ENCODE measurements around the gene TMEM59.

Gene TMEM59

GRCh38 chr1:54080598-54081049 is 27.6 kb upstream of the TMEM59 start:
- DNase-seq (ENCODE audit: low spot score), result no peak
- TF ChIP-seq CTCF (IDR thresholded peaks at IDR 0.05; ENCODE audit: extremely low read depth, insufficient read depth, missing control alignments), result no peak
- in situ Hi-C loops (cut with MboI; ENCODE audit: low pct_unique_long_range_greater_than_20kb, low sequenced_read_pairs, unreplicated experiment), result no loop called here

GRCh38 chr1:54077359-54077758 is 24.4 kb upstream of the TMEM59 start:
- in situ Hi-C loops (cut with MboI; ENCODE audit: low pct_unique_long_range_greater_than_20kb, low sequenced_read_pairs, unreplicated experiment), result no loop called here

GRCh38 chr1:54070171-54070837 is 17.3 kb upstream of the TMEM59 start:
- TF ChIP-seq CTCF (IDR thresholded peaks at IDR 0.05; ENCODE audit: extremely low read depth, insufficient read depth, missing control alignments), result peak; percentile 78
- in situ Hi-C loops (cut with MboI; ENCODE audit: low pct_unique_long_range_greater_than_20kb, low sequenced_read_pairs, unreplicated experiment), result no loop called here
- peak; percentile 65 for DNase-seq (ENCODE audit: low spot score)

More at GRCh38 chr1:54077359-54077758, 24.4 kb upstream of the TMEM59 start:
- no peak for TF ChIP-seq CTCF (IDR thresholded peaks at IDR 0.05; ENCODE audit: extremely low read depth, insufficient read depth, missing control alignments)
- no peak for DNase-seq (ENCODE audit: low spot score)

GRCh38 chr1:54069791-54070170 is 16.8 kb upstream of the TMEM59 start:
- in situ Hi-C loops (cut with MboI; ENCODE audit: low pct_unique_long_range_greater_than_20kb, low sequenced_read_pairs, unreplicated experiment), result no loop called here
- DNase-seq (ENCODE audit: low spot score), result no peak

GRCh38 chr1:54064299-54064698 is 11.3 kb upstream of the TMEM59 start:
- DNase-seq (ENCODE audit: low spot score), result no peak
- TF ChIP-seq CTCF (IDR thresholded peaks at IDR 0.05; ENCODE audit: extremely low read depth, insufficient read depth, missing control alignments), result no peak
- in situ Hi-C loops (cut with MboI; ENCODE audit: low pct_unique_long_range_greater_than_20kb, low sequenced_read_pairs, unreplicated experiment), result no loop called here

More at GRCh38 chr1:54069791-54070170, 16.8 kb upstream of the TMEM59 start:
- TF ChIP-seq CTCF (IDR thresholded peaks at IDR 0.05; ENCODE audit: extremely low read depth, insufficient read depth, missing control alignments), result peak; percentile 22

GRCh38 chr1:54054438-54054749 is 1.4 kb upstream of the TMEM59 start:
- peak; percentile 14 for DNase-seq (ENCODE audit: low spot score)
- TF ChIP-seq CTCF (IDR thresholded peaks at IDR 0.05; ENCODE audit: extremely low read depth, insufficient read depth, missing control alignments), result peak; percentile 25
- in situ Hi-C loops (cut with MboI; ENCODE audit: low pct_unique_long_range_greater_than_20kb, low sequenced_read_pairs, unreplicated experiment), result no loop called here

Data from GM13977 (cell line).